ENCODE results near the gene HIBCH.

DNA sequence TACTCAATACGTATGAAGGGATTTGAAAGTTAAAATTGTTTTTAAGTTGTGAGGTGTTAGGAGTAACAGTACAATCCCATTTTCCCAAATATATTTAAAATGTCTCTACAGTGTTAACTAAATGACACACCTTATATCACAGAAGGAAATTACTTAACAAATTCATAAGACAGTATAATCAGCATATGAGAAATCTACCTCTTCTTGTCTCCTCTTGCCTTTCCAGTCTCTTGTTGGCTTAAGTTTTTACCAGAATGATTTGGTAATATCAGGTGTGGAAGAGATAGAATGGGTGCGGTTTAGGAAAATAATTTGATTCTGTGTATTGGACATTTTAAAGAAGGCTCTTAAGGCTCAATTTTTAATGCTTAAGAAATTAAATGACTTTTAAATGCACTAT, 14.3 kb upstream of the HIBCH start:
- no peak for TF ChIP-seq POLR2A (IDR thresholded peaks at IDR 0.05; ENCODE audit: low read length)
- TF ChIP-seq, protein P1, sequence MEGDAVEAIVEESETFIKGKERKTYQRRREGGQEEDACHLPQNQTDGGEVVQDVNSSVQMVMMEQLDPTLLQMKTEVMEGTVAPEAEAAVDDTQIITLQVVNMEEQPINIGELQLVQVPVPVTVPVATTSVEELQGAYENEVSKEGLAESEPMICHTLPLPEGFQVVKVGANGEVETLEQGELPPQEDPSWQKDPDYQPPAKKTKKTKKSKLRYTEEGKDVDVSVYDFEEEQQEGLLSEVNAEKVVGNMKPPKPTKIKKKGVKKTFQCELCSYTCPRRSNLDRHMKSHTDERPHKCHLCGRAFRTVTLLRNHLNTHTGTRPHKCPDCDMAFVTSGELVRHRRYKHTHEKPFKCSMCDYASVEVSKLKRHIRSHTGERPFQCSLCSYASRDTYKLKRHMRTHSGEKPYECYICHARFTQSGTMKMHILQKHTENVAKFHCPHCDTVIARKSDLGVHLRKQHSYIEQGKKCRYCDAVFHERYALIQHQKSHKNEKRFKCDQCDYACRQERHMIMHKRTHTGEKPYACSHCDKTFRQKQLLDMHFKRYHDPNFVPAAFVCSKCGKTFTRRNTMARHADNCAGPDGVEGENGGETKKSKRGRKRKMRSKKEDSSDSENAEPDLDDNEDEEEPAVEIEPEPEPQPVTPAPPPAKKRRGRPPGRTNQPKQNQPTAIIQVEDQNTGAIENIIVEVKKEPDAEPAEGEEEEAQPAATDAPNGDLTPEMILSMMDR (IDR thresholded peaks at IDR 0.05) = no peak
- TF ChIP-seq RFX5 (IDR thresholded peaks at IDR 0.05) = no peak
- TF ChIP-seq MAFK (IDR thresholded peaks at IDR 0.05; ENCODE audit: partially characterized antibody) = no peak
- no peak for TF ChIP-seq KDM1A (IDR thresholded peaks at IDR 0.05; ENCODE audit: low read depth)
- TF ChIP-seq JUNB (IDR thresholded peaks at IDR 0.05) = no peak
- no peak for TF ChIP-seq RAD21 (conservative IDR thresholded peaks at IDR 0.05 in 1 of 2, IDR thresholded peaks at IDR 0.05 in 1 of 2)
- TF ChIP-seq, protein P2, sequence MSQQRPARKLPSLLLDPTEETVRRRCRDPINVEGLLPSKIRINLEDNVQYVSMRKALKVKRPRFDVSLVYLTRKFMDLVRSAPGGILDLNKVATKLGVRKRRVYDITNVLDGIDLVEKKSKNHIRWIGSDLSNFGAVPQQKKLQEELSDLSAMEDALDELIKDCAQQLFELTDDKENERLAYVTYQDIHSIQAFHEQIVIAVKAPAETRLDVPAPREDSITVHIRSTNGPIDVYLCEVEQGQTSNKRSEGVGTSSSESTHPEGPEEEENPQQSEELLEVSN (IDR thresholded peaks at IDR 0.05; ENCODE audit: borderline replicate concordance, low read depth) = no peak
- TF ChIP-seq CEBPB (IDR thresholded peaks at IDR 0.05) = no peak
- TF ChIP-seq, protein P3, sequence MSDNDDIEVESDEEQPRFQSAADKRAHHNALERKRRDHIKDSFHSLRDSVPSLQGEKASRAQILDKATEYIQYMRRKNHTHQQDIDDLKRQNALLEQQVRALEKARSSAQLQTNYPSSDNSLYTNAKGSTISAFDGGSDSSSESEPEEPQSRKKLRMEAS (IDR thresholded peaks at IDR 0.05) = no peak
- no peak for TF ChIP-seq PHF8 (IDR thresholded peaks at IDR 0.05; ENCODE audit: borderline replicate concordance, low read depth)
- TF ChIP-seq EP300 (IDR thresholded peaks at IDR 0.05) = no peak
- no peak for TF ChIP-seq KDM5A (IDR thresholded peaks at IDR 0.05)
- TF ChIP-seq, protein P4, sequence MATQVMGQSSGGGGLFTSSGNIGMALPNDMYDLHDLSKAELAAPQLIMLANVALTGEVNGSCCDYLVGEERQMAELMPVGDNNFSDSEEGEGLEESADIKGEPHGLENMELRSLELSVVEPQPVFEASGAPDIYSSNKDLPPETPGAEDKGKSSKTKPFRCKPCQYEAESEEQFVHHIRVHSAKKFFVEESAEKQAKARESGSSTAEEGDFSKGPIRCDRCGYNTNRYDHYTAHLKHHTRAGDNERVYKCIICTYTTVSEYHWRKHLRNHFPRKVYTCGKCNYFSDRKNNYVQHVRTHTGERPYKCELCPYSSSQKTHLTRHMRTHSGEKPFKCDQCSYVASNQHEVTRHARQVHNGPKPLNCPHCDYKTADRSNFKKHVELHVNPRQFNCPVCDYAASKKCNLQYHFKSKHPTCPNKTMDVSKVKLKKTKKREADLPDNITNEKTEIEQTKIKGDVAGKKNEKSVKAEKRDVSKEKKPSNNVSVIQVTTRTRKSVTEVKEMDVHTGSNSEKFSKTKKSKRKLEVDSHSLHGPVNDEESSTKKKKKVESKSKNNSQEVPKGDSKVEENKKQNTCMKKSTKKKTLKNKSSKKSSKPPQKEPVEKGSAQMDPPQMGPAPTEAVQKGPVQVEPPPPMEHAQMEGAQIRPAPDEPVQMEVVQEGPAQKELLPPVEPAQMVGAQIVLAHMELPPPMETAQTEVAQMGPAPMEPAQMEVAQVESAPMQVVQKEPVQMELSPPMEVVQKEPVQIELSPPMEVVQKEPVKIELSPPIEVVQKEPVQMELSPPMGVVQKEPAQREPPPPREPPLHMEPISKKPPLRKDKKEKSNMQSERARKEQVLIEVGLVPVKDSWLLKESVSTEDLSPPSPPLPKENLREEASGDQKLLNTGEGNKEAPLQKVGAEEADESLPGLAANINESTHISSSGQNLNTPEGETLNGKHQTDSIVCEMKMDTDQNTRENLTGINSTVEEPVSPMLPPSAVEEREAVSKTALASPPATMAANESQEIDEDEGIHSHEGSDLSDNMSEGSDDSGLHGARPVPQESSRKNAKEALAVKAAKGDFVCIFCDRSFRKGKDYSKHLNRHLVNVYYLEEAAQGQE (IDR thresholded peaks at IDR 0.05) = no peak

Measured in A549 (cell line).